GM12892 (cell line): ENCODE results near the gene FGFBP1.

Experiments used
- DNase-seq: peaks from one replicate; pipeline ENCODE4 v3.0.0; 2011; ENCODE audit not compliant: insufficient read length
- FAIRE-seq: peaks from 2 replicates; lab custom pipeline; 2011; peaks lifted over from hg19 to GRCh38; lab: Jason Lieb, UNC
- POLR2A ChIP-seq: IDR thresholded peaks from 2 replicates; pipeline ENCODE4 v1.6.1; 2011; ENCODE audit warnings: low read depth, low read length, control low read depth
- POLR2AphosphoS5 ChIP-seq: IDR thresholded peaks from 2 replicates; pipeline ENCODE4 v1.6.1; 2011; ENCODE audit warnings: low read depth, low read length, control low read depth
- TAF1 ChIP-seq: IDR thresholded peaks from 2 replicates; pipeline ENCODE4 v1.6.1; 2011; ENCODE audit warnings: low read depth, mild to moderate bottlenecking, control low read depth, low read length, borderline replicate concordance

FGFBP1 gene

DNA sequence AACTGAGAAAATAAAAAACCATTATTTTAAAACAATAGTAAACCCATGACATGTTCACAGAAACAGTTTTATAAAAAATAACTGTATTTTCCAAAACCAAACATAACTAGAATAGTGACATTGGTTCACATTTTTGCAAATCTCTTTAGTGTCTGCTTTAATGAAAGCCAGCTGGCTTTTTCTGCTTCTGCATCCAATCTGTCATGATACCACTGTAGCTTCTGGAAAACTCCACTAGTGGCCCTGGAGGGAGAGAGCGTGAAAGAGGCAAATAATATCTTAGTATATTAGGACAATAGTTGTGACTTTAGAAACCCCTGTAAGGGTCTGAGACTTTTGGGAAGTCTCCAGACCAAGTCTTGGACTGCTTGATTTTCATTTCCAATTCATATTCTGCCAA, 31.1 kb downstream of the FGFBP1 start:
- no peak for DNase-seq
- TF ChIP-seq TAF1 = no peak
- TF ChIP-seq POLR2A = no peak
- no peak for TF ChIP-seq POLR2AphosphoS5
- FAIRE-seq = no peak

DNA sequence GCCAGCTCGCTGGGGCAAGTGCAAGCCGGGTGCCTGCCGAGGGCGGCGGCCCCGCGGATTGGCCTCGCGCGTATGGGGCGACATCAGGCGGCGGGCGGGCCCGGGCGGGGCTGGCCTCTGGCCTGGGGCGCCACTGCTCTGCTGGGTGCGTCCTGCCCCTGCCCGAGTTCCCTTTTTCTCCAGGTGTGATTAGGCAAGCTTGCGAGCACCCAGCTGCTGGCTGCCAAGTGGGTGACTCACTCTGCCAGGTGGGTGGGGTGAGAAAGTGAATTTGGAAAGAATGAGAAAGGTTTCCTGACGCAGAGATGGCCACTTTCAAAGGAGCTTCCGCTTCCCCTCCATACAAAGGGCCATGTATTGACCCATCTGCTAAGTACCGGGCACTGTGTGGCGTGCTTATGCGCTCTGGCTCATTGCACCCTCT, 32.5 kb downstream of the FGFBP1 start:
- DNase-seq = peak; percentile 30

DNA sequence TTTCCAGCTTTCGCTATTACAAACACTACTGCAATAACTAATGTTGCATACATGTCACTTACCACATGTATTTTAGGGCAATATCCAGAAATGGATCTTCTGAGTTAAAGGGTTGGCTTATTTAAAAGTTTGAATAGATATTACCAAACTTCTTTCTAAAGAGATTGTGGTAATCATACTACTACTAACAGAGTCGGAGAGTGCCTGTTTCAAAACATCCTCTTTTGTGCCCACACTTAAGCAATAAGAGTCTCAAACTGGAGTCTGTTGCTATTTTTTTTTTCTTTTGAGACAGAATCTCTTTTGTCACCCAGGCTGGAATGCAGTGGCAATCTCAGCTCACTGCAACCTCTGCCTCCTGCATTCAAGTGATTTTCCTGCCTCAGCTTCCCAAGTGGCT, 35.8 kb downstream of the FGFBP1 start:
- TF ChIP-seq POLR2AphosphoS5 = no peak
- TF ChIP-seq POLR2A = no peak
- no peak for TF ChIP-seq TAF1
- FAIRE-seq (no peak), DNase-seq (no peak)

More for the DNA sequence above, 32.5 kb downstream of the FGFBP1 start:
- FAIRE-seq = no peak
- TF ChIP-seq POLR2A (no peak), POLR2AphosphoS5 (no peak), TAF1 (no peak)

DNA sequence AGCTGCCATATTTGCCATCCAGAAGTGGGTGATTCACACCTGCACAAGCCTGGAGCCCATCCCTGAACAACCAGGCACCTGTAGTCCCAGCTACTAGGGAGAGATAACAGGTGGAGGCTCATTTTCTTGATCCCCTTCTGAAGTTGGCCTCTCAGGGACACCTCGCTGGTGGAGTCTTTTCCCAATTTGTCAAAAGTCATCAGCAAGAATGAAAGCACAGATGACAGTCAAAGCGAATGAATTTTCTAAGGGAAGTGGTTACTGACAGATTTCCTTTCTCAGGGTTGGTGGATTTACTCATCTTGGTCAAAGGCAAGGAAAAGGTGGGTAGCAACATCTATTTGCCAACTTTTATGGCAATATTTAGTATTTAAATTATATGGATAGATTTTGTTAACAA, 36.5 kb downstream of the FGFBP1 start:
- TF ChIP-seq POLR2A = no peak
- DNase-seq (no peak), FAIRE-seq (no peak)

- FAIRE-seq (no peak), DNase-seq (no peak)
- TF ChIP-seq POLR2AphosphoS5 = no peak
- TF ChIP-seq POLR2A = no peak
- no peak for TF ChIP-seq TAF1
Measured at GRCh38 chr4:15901007-15901406, 37.5 kb downstream of the FGFBP1 start.

DNA sequence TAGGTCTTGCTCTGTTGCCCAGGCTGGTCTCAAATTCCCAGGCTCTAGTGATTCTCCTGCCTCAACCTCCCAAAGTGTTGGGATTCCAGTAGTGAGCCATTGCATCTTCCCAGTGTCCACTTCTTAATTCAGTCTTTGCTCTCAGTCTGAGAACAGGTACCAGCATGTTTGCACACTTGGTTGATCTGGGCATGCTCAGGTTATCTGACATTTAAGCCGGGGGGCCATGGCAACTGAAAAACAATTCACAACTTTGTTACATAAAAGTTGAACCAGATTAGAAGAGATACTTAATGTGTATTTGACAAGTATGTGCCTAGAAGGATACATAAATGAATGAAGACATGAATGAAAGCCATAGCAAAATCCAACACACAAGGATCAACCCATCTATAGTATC, 39.0 kb downstream of the FGFBP1 start:
- no peak for DNase-seq
- FAIRE-seq = no peak
- TF ChIP-seq POLR2AphosphoS5 = no peak
- no peak for TF ChIP-seq POLR2A

DNA sequence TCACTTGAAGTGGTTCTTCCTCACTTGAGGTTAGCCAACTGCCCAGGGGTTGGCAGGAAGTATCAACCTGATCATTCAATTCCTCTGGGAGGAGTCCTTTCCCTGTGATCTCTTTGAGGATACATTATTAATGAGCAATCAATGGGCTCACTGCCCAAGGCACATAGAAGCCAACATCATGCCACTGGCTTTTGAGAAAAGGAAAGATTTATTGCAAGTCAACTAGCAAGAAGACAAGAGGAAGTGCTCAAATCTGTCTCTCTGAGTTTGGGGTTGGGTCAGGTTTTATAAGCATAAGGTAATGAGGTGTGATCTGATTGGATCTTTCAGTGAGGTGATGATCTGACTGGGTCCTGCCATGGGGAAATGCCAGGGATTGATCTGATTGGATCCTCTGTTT, 39.6 kb downstream of the FGFBP1 start:
- DNase-seq = no peak
- no peak for TF ChIP-seq TAF1
- TF ChIP-seq POLR2A = no peak
- no peak for TF ChIP-seq POLR2AphosphoS5
- FAIRE-seq = no peak

DNA sequence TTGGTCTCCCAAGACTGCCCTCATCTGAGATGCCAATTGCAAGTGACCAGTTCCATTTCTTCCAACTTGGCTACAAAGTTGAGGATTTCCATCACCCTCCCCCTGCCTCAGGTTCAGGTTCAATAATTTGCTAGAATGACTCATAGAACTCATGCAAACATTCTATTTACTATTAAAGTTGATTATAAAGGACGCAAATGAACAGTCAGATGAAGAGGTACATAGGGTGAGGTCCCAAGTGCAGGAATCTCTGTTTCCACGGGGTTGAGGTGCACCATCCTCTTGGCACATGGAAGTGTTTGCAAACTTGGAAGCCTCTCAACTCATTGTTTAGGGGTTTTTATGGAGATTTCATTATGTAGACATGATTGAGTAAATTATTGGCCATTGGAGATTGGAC, 41.0 kb downstream of the FGFBP1 start:
- FAIRE-seq = no peak
- TF ChIP-seq TAF1 (no peak), POLR2AphosphoS5 (no peak), POLR2A (no peak)
- DNase-seq = no peak

DNA sequence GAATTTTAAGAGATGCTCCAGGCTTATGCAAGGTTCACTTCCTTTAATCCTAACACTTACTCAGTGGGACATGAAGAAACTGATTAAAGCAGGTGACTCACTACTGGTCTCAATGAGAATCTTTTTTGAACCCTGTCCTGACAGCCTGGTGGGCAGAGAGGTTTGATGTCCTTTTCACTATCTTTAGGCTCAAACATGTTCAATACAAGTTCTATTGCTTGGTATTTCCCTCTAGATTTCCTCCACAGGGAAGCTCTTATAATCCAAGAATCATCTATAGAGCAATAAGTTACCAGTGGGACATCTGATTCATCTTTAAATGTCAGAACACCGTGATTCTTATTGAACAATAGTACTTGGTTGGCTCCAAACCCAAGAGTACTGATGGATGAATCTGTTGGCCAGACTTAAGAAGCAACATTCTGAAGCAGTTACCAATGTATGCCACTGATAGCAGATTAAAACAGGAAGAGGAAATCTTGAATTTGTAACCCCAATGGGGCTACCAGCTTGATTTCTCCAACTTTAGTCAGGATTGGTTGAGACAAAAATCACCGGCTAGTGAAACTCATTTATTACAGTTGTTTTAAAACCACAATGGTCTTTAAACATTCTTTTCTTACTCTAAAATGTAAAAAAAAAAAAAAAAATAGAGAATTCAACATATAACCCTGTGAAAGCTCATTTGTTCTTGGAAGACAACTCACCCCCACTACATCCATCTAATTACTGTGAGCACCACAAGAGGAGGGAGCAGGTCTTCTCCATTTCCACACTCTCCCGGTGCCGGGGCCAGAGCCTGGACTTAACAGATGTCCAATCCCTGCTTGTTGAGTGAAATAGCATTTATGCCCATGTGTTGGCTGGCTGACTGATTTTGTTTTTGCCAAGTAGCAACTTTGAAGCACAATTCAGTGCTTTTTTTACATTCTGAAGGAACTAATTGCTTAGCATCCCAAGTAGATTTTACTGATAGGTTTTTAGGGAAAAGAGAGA, 43.3 kb downstream of the FGFBP1 start:
- FAIRE-seq (no peak), DNase-seq (no peak)
- TF ChIP-seq POLR2A (no peak), POLR2AphosphoS5 (no peak), TAF1 (no peak)

DNA sequence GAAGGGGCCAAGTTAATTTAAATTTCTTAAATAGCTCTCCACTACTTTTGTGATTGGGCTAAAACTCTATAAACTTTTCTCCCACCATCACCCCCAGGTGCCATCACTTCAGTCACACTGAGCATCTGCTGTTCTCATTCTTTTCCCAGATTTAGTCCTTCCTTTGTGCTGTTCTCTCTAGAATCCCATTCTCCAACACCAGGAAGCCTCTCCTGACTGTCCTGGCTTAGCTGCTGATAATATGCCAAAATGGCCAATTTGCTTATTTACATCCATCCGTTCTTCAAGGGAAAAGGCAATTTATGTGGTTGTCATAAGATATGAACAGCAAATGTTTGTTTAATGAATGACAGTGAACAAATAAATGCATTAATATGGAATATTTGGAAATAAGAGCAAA, 44.1 kb downstream of the FGFBP1 start:
- FAIRE-seq (no peak), DNase-seq (no peak)
- TF ChIP-seq POLR2A = no peak
- TF ChIP-seq POLR2AphosphoS5 = no peak
- TF ChIP-seq TAF1 = no peak

GRCh38 chr4:15893962-15894361, 44.6 kb downstream of the FGFBP1 start:
- TF ChIP-seq POLR2AphosphoS5 (no peak), TAF1 (no peak), POLR2A (no peak)
- DNase-seq = no peak
- no peak for FAIRE-seq

DNA sequence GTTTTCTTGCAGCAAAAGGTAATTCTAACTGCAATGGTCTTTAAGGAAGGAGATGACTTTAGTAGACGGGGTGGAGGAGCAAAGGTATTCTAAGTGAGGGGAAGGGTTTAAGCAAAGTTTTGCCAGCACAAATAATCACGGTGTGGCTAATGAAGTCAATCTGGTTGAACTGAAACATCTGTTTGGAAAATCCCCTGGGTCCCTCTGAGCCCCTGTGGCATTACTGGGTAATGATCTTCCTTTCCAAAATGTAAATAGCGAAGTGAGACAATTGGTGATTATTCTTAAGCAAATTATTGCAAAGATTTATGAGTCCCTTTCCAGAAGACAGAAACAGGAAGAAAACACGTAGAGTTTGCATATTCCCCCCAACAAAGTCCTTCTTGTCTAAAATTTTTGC, 47.2 kb downstream of the FGFBP1 start:
- FAIRE-seq (peak; percentile 50), DNase-seq (no peak)
- TF ChIP-seq POLR2AphosphoS5 (no peak), POLR2A (no peak), TAF1 (no peak)
